ENCODE measurements around the gene YWHAH.

The YWHAH gene

DNA sequence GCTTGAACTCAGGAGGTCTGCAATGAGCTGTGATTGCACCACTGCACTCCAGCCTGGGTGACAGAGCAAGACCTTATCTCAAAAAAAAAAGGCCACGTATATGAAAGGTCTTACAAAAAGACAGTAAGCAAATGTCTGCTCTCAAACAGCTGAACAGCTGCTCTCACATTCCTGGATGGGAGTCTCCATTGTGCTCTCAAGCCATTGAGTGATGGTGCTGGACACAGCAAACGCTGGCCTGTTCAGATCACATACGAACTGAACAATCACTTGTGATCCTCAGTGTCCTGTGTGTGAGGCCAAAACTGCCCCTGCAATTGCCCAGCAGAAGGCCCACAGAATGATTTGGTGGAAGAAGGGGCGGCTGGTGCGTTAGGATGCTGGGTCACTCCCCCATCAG is 34.4 kb upstream of the YWHAH start:
- Histone ChIP-seq H3K4me3 (ENCODE audit: low read depth, low read length) (no peak overlapping the region), H3K27me3 (ENCODE audit: control insufficient read depth, insufficient read depth, low read length) (no peaks in the 10 kb centered on the region), H3K36me3 (ENCODE audit: control insufficient read depth, insufficient read depth, low read length) (peaks cover 9% of the 10 kb centered on the region), H3K9ac (ENCODE audit: low read depth, low read length) (no peak overlapping the region), H3K4me1 (ENCODE audit: control insufficient read depth, insufficient read depth, low read length) (no peaks in the 10 kb centered on the region), H3K9me3 (ENCODE audit: control insufficient read depth, insufficient read depth, low read length) (no peaks in the 10 kb centered on the region)

DNA sequence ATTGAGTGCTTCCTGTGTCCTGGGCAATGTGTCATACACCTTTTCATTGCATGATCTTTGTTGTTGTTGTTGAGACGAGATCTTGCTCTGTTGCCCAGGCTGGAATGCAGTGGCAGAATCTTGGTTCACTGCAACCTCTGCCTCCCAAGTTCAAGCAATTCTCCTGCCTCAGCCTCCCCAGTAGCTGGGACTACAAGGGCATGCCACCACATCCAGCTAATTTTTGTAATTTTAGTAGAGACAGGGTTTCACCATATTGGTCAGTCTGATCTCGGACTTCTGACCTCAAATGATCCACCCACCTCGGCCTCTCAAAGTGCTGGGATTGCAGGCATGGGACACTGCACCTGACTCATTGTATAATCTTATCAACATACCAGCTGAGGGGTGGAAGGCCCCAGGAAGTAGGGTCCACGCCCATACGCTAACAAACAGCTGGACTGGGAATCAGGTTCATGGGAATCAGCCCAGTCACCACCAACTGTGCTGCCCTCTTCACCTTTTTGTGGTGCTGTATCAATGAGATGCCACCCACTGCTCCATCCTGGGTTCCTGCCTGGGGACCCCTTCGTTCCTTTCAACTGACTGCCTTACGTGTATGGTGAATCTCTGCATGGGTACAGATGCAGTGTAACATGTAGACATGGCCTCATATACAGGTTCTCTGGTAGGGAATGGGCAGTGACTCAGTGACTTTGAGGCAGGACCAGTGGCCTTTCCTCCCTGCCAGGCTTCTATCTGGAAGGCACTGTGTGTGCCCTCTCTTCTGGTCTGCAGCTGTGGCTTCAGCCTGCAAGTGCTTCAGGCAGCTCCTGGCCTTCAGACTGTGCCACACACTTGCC is 32.5 kb upstream of the YWHAH start:
- Histone ChIP-seq H3K4me1 (ENCODE audit: control insufficient read depth, insufficient read depth, low read length) (no peaks in the 10 kb centered on the region), H3K36me3 (ENCODE audit: control insufficient read depth, insufficient read depth, low read length) (peaks cover 5% of the 10 kb centered on the region), H3K4me3 (ENCODE audit: low read depth, low read length) (no peak overlapping the region), H3K9me3 (ENCODE audit: control insufficient read depth, insufficient read depth, low read length) (no peaks in the 10 kb centered on the region), H3K9ac (ENCODE audit: low read depth, low read length) (no peak overlapping the region), H3K27me3 (ENCODE audit: control insufficient read depth, insufficient read depth, low read length) (no peaks in the 10 kb centered on the region)

DNA sequence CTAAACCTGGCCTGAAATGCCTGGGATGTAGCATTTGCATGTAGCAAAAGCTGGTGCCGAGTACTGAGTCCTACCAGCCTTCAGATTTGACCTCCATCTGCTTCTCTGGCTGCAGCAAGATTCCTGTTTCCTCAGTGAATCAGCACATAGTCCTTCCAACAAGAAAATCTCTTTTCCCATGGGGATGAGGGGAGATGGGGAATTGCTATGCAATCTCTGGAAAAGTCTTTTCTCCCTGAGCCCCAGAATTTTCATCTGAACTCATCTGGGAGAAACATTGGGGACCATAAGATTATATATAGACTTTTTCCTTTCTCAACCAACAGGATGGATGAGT is 32.0 kb upstream of the YWHAH start:
- H3K27me3 ChIP-seq (ENCODE audit: control insufficient read depth, insufficient read depth, low read length), result no peaks in the 10 kb centered on the region
- H3K36me3 ChIP-seq (ENCODE audit: control insufficient read depth, insufficient read depth, low read length), result peaks cover 5% of the 10 kb centered on the region
- no peak overlapping the region for H3K9ac ChIP-seq (ENCODE audit: low read depth, low read length)
- H3K4me3 ChIP-seq (ENCODE audit: low read depth, low read length), result no peak overlapping the region
- no peaks in the 10 kb centered on the region for H3K9me3 ChIP-seq (ENCODE audit: control insufficient read depth, insufficient read depth, low read length)
- no peaks in the 10 kb centered on the region for H3K4me1 ChIP-seq (ENCODE audit: control insufficient read depth, insufficient read depth, low read length)

DNA sequence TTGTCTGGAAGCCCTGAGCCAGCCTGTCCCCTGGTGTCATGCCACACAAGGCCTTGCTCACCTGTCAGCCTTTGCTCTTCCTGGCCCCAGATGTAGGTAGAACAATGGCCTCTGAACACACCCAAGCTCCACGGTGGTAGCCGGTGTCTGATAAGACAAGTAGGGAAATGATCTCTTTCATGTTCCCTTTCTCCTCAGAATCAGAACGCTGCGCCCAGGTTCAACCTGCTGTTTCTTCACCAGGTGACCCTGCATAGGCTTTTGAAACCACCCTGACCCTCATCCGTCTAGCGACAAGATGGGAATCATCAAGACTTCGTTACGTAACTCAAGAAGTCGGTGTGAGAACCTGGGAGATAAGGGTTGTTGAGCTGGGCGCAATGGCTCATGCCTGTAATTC is 28.7 kb upstream of the YWHAH start:
- Histone ChIP-seq H3K36me3 (ENCODE audit: control insufficient read depth, insufficient read depth, low read length) (no peaks in the 10 kb centered on the region), H3K9ac (ENCODE audit: low read depth, low read length) (no peak overlapping the region)

DNA sequence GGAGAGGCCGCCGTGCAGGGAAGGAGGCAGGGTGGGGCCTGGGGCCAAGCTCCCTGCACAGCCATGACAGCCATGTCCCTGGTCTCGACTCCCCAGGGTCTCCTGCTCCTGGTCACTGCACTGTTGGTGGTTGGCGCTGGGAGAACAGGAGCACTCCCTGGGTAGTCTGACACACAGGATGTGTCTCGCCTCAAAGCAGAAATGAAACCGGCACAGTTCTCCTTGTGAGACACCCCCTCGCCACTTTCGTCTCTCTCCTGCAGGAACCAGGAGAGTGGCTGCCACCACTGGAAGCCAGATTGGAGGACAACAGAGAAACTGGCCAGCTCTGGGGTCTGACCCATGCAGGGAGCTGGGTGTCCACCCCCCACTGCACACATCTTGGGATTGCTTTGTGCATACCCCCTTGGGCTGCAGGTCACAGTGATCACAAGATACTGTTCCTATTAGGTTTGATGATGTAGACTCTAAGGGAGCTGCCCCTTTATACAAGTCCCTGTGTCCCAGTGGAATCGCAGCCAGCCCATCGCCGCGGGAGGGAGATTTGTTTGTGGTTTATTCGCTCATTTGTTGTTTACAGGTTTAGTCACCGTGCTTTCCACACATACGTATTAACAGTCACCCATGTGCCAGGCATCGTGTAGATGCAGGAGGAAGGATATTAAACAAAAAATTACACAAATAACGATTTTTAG is 27.0 kb upstream of the YWHAH start:
- Histone ChIP-seq H3K27me3 (ENCODE audit: control insufficient read depth, insufficient read depth, low read length) (no peaks in the 10 kb centered on the region), H3K9ac (ENCODE audit: low read depth, low read length) (no peak overlapping the region), H3K4me3 (ENCODE audit: low read depth, low read length) (no peak overlapping the region), H3K36me3 (ENCODE audit: control insufficient read depth, insufficient read depth, low read length) (no peaks in the 10 kb centered on the region), H3K4me1 (ENCODE audit: control insufficient read depth, insufficient read depth, low read length) (no peaks in the 10 kb centered on the region), H3K9me3 (ENCODE audit: control insufficient read depth, insufficient read depth, low read length) (no peaks in the 10 kb centered on the region)

More for the DNA sequence above, 28.7 kb upstream of the YWHAH start:
- no peaks in the 10 kb centered on the region for H3K9me3 ChIP-seq (ENCODE audit: control insufficient read depth, insufficient read depth, low read length)
- H3K4me1 ChIP-seq (ENCODE audit: control insufficient read depth, insufficient read depth, low read length), result no peaks in the 10 kb centered on the region
- H3K4me3 ChIP-seq (ENCODE audit: low read depth, low read length), result no peak overlapping the region
- H3K27me3 ChIP-seq (ENCODE audit: control insufficient read depth, insufficient read depth, low read length), result no peaks in the 10 kb centered on the region

DNA sequence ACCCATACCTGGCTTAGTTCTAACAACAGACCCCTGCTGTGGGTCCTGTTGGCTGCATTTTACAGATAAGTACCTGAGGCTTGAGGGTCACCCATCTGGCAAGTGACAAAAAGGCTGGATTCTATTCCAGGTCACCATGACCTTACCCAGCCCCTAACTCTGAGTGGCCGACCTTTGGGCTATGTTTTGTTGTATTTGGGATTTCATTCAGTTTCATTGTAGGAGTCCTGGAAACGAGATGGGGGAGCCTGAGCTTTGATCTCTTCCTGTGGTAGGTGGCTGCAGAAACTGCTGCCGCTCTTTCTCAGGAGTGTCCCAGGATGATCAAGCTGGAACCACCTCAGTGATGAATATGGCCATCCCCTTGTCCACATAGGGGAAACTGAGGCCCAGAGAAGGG is 24.6 kb upstream of the YWHAH start:
- Histone ChIP-seq H3K36me3 (ENCODE audit: control insufficient read depth, insufficient read depth, low read length) (no peaks in the 10 kb centered on the region), H3K4me3 (ENCODE audit: low read depth, low read length) (no peak overlapping the region), H3K27me3 (ENCODE audit: control insufficient read depth, insufficient read depth, low read length) (no peaks in the 10 kb centered on the region), H3K9me3 (ENCODE audit: control insufficient read depth, insufficient read depth, low read length) (no peaks in the 10 kb centered on the region), H3K9ac (ENCODE audit: low read depth, low read length) (no peak overlapping the region), H3K4me1 (ENCODE audit: control insufficient read depth, insufficient read depth, low read length) (no peaks in the 10 kb centered on the region)

DNA sequence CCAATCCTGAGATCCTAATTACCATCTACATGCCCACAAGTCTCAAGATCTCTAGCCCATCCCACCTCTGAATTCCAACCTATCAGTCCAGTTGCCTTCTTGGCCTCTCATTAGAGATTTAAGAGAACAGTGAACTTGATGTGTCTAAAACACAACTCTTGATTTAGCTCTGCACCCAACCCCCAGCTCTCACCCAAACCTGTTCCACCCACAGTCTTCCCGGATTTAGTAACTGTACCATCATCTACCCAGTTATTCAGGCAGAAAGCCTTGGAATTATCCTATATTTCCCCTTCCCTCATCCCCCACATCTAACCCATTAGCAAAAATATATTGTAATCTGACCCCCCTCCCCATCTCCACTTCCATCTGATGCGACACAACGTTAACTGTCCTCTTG is 24.0 kb upstream of the YWHAH start:
- no peaks in the 10 kb centered on the region for H3K36me3 ChIP-seq (ENCODE audit: control insufficient read depth, insufficient read depth, low read length)
- H3K4me1 ChIP-seq (ENCODE audit: control insufficient read depth, insufficient read depth, low read length), result no peaks in the 10 kb centered on the region
- no peak overlapping the region for H3K9ac ChIP-seq (ENCODE audit: low read depth, low read length)
- no peak overlapping the region for H3K4me3 ChIP-seq (ENCODE audit: low read depth, low read length)
- no peaks in the 10 kb centered on the region for H3K27me3 ChIP-seq (ENCODE audit: control insufficient read depth, insufficient read depth, low read length)
- no peaks in the 10 kb centered on the region for H3K9me3 ChIP-seq (ENCODE audit: control insufficient read depth, insufficient read depth, low read length)

DNA sequence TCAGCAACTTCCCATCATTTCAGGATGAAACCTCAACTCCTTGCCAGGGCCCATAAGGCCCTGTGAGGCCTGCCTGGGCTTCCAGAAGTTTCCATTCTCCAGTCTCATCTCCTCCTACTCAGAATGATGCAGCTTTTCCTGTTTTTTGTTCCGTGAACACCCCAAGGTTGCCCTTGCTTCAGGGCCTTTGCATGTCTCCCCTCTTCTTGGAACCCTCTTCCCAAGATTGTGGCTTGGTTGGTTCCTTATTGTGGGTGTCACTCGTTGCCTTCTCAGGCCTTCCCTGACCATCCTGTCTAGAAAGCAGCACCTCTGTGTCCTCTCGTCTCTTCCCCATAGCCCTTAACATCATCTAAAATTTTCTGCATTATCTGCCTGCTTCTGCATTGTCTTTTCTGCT is 23.2 kb upstream of the YWHAH start:
- H3K36me3 ChIP-seq (ENCODE audit: control insufficient read depth, insufficient read depth, low read length), result no peaks in the 10 kb centered on the region
- H3K4me3 ChIP-seq (ENCODE audit: low read depth, low read length), result no peak overlapping the region
- H3K9me3 ChIP-seq (ENCODE audit: control insufficient read depth, insufficient read depth, low read length), result no peaks in the 10 kb centered on the region
- H3K9ac ChIP-seq (ENCODE audit: low read depth, low read length), result no peak overlapping the region
- H3K4me1 ChIP-seq (ENCODE audit: control insufficient read depth, insufficient read depth, low read length), result no peaks in the 10 kb centered on the region
- no peaks in the 10 kb centered on the region for H3K27me3 ChIP-seq (ENCODE audit: control insufficient read depth, insufficient read depth, low read length)

DNA sequence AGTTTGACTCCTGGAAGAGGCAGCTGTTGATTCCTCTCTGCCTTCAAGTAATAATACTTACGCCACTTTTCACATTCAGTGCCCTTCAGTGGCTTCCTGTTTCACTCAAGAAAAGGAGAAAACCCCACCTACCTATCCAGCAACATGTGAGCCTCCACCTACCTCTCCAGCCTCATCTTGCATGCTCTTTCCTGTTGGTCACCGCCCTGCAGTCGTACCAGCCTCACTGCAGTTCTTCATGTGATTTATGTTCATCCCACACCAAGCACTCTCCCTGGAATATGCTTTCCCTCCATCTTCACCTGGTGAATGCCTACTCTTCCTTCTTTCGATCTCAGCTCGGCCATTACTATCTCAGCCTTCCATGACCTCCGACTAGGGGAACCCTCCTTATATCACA is 21.8 kb upstream of the YWHAH start:
- no peaks in the 10 kb centered on the region for H3K27me3 ChIP-seq (ENCODE audit: control insufficient read depth, insufficient read depth, low read length)
- peaks cover 2% of the 10 kb centered on the region for H3K4me1 ChIP-seq (ENCODE audit: control insufficient read depth, insufficient read depth, low read length)
- no peaks in the 10 kb centered on the region for H3K9me3 ChIP-seq (ENCODE audit: control insufficient read depth, insufficient read depth, low read length)
- H3K36me3 ChIP-seq (ENCODE audit: control insufficient read depth, insufficient read depth, low read length), result no peaks in the 10 kb centered on the region
- H3K4me3 ChIP-seq (ENCODE audit: low read depth, low read length), result no peak overlapping the region
- H3K9ac ChIP-seq (ENCODE audit: low read depth, low read length), result no peak overlapping the region

DNA sequence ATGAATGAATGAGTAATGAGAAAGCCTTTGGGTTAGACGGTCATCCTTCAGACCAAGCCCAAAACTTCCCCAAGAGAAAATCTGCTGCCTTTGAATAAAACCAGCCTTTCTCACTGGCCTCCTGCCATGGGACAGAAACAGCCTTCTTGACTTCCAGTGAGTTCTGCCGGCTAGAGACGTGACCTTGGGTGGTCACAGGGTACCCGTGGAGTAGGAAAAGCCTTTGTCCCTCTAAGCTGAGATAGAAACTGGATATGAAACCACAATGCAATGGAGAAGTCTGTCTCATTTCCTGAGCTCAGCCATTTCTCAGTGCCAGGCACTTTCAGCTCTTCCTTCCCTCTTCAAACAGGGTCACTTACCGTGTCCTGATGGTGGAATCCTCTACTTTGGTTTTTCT is 21.2 kb upstream of the YWHAH start:
- H3K9ac ChIP-seq (ENCODE audit: low read depth, low read length), result no peak overlapping the region
- no peaks in the 10 kb centered on the region for H3K9me3 ChIP-seq (ENCODE audit: control insufficient read depth, insufficient read depth, low read length)
- peaks cover 2% of the 10 kb centered on the region for H3K4me1 ChIP-seq (ENCODE audit: control insufficient read depth, insufficient read depth, low read length)
- no peaks in the 10 kb centered on the region for H3K36me3 ChIP-seq (ENCODE audit: control insufficient read depth, insufficient read depth, low read length)
- no peaks in the 10 kb centered on the region for H3K27me3 ChIP-seq (ENCODE audit: control insufficient read depth, insufficient read depth, low read length)
- H3K4me3 ChIP-seq (ENCODE audit: low read depth, low read length), result no peak overlapping the region

DNA sequence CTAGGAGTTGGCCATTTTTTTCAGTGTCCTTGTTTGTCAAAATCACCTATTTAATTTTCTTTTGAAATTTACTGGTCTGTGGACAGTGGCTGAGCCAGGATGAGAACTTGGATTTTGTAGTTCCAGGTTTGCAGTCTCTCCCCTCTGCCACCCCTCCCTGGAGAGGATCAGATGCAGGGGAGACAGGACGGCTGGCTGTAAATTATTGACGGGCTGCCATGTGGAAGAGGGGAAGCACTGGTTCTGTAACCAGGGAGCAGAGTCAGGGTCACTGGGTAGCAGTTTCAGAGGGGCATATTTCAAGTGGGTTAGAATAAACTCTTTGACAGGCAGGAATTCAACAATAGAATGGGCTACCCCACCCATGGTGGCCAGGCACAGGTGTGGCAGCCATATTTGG is 20.6 kb upstream of the YWHAH start:
- no peaks in the 10 kb centered on the region for H3K9me3 ChIP-seq (ENCODE audit: control insufficient read depth, insufficient read depth, low read length)
- peaks cover 2% of the 10 kb centered on the region for H3K4me1 ChIP-seq (ENCODE audit: control insufficient read depth, insufficient read depth, low read length)
- no peak overlapping the region for H3K9ac ChIP-seq (ENCODE audit: low read depth, low read length)
- H3K36me3 ChIP-seq (ENCODE audit: control insufficient read depth, insufficient read depth, low read length), result no peaks in the 10 kb centered on the region
- H3K27me3 ChIP-seq (ENCODE audit: control insufficient read depth, insufficient read depth, low read length), result no peaks in the 10 kb centered on the region
- H3K4me3 ChIP-seq (ENCODE audit: low read depth, low read length), result no peak overlapping the region

DNA sequence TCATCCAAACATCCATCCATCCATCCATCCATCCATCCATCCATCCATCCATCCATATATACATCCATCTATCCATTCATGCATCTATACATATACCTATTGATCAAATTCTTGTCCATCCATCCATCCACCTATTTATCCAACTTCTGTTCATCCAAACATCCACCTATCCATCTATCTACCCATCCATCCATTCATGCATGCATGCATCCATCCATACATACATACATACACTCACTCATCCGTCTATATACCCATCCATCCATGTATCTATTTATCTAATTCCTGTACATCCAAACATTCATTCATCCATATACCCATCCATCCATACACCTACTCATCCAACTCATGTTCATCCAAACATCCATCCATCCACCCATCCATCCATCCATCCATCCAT is 19.3 kb upstream of the YWHAH start:
- no peaks in the 10 kb centered on the region for H3K36me3 ChIP-seq (ENCODE audit: control insufficient read depth, insufficient read depth, low read length)
- H3K9me3 ChIP-seq (ENCODE audit: control insufficient read depth, insufficient read depth, low read length), result no peaks in the 10 kb centered on the region
- peaks cover 2% of the 10 kb centered on the region for H3K4me1 ChIP-seq (ENCODE audit: control insufficient read depth, insufficient read depth, low read length)
- no peak overlapping the region for H3K4me3 ChIP-seq (ENCODE audit: low read depth, low read length)
- H3K27me3 ChIP-seq (ENCODE audit: control insufficient read depth, insufficient read depth, low read length), result no peaks in the 10 kb centered on the region
- H3K9ac ChIP-seq (ENCODE audit: low read depth, low read length), result no peak overlapping the region
